Ovary (tissue), 3 donors: Measurements from ENCODE around the gene SMTNL2.

Experiments used
- CTCF ChIP-seq, 3 donors: fragments of 450-650 bp in 2 of 3; fragments of 200-600 bp in 1 of 3; IDR thresholded peaks; one replicate each; pipeline versions ENCODE4 v1.5.1 to v1.8.0; 2016 to 2022; ENCODE audit warnings: antibody characterized with exemption in 3 of 3, mild to moderate bottlenecking in 1 of 3
- EP300 ChIP-seq: sonication (generic); formaldehyde crosslinking; IDR thresholded peaks from one replicate; pipeline ENCODE4 v1.6.1; 2017; ENCODE audit warnings: antibody characterized with exemption
- POLR2A ChIP-seq: fragments of 450-650 bp; IDR thresholded peaks from one replicate; pipeline ENCODE4 v1.6.1; 2017; ENCODE audit warnings: antibody characterized with exemption, mild to moderate bottlenecking, moderate library complexity
- donor health status: DM: no; HTN: no; CAD: no.

GRCh38 chr17:4648741-4649140, 64.4 kb downstream of the SMTNL2 start:
- TF ChIP-seq CTCF (IDR thresholded peaks at IDR 0.05), result no peak
- no peak for TF ChIP-seq POLR2A
- TF ChIP-seq EP300, result no peak
